ENCODE data around the gene DDX20.

The DDX20 gene

DNA sequence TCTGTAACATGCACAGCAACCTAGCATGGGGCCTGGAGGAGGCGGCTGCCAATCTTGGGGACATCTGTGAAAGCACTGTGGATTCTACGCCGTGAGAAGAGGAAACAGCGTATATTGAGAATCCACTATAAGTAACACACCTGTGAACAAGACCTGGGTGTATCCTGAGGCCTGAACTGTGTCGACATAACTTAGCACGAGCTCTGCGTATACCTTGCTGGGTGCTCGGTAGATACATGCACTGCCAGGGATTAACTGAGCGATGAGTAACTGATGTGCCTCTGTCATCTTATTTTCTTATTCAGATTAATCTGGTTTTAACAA, 58.6 kb downstream of the DDX20 start:
- no peaks in the 10 kb centered on the region for H3K27me3 ChIP-seq (ENCODE audit: insufficient read depth, low read depth, severe bottlenecking)
- no peaks in the 10 kb centered on the region for H3K36me3 ChIP-seq
- no peaks in the 10 kb centered on the region for H3K9me3 ChIP-seq (ENCODE audit: severe bottlenecking)
- H3K27ac ChIP-seq, result no peak overlapping the region
- TF ChIP-seq, protein P1, sequence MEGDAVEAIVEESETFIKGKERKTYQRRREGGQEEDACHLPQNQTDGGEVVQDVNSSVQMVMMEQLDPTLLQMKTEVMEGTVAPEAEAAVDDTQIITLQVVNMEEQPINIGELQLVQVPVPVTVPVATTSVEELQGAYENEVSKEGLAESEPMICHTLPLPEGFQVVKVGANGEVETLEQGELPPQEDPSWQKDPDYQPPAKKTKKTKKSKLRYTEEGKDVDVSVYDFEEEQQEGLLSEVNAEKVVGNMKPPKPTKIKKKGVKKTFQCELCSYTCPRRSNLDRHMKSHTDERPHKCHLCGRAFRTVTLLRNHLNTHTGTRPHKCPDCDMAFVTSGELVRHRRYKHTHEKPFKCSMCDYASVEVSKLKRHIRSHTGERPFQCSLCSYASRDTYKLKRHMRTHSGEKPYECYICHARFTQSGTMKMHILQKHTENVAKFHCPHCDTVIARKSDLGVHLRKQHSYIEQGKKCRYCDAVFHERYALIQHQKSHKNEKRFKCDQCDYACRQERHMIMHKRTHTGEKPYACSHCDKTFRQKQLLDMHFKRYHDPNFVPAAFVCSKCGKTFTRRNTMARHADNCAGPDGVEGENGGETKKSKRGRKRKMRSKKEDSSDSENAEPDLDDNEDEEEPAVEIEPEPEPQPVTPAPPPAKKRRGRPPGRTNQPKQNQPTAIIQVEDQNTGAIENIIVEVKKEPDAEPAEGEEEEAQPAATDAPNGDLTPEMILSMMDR (IDR thresholded peaks at IDR 0.05; ENCODE audit: low read depth, low read length), result no peak
- H3K4me3 ChIP-seq (ENCODE audit: low read depth, low read length), result no peak overlapping the region
- no peak for DNase-seq

DNA sequence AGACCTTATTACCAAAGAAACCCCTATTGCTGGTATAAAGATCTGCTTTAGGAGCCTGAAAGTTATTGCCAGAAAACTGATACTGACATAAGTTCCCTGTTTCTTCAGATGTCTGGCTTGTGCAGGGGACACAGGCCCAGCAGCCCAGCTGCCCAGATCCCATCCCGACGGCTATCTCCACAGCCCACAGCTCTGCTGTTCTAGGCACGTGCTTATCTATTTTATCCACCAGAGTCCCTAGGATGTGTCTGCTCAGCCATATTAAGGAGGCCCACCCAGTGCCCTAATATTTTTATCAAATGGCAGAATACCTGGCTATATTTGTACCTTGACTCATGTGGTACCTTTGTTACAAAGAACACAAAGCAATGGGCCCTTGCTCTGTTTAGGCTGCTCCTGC, 58.9 kb downstream of the DDX20 start:
- TF ChIP-seq, protein P1 (IDR thresholded peaks at IDR 0.05; ENCODE audit: low read depth, low read length), result no peak
- H3K27ac ChIP-seq, result no peak overlapping the region
- H3K27me3 ChIP-seq (ENCODE audit: insufficient read depth, low read depth, severe bottlenecking), result no peaks in the 10 kb centered on the region
- no peak for DNase-seq
- H3K4me3 ChIP-seq (ENCODE audit: low read depth, low read length), result no peak overlapping the region
- no peaks in the 10 kb centered on the region for H3K36me3 ChIP-seq
- no peaks in the 10 kb centered on the region for H3K9me3 ChIP-seq (ENCODE audit: severe bottlenecking)
